ENCODE measurements around the gene CHRM1.
A peak's percentile ranks its signal among the peaks of the same experiment; 100 is the strongest.

CHRM1 gene

DNA sequence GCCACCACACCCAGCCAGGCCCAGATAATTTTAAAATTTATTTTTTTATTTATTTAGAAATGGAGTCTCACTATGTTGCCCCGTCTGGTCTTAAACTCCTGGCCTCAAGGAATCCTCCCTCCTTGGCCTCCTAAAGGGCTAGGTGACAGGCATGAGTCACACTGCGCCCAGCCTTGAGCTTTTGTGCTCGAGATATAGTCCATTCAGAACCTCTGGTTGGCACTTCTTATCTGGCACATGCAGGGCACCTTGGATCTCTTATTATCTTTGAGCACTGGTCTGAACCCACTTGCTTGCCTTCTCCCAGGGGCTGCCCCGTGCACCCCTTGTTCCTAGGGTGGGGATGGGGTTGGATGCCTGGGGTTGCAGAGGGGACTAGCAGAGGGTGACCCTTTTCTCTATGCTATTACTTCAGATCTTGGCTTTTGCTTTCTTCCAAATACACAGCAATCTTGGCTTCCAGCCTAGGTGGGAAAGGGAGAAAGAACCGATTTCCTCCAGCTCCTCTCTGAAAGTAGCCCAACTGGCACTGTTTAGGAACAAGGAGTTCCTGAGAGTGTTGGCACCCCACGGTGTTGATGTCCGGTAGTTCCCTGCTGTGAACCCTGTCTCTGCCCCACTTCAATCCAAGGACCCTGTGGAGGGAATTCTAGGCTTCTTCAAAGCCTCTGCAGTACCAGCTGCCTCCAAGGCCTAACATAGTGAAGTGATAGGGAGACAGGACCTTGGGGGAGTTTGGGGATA lies 41.8 kb downstream of the CHRM1 start:
- peak overlapping the region; percentile 100 for H3K4me3 ChIP-seq (ENCODE audit: low read depth, low read length)
- DNase-seq (ENCODE audit: low read depth, low spot score): no peak

DNA sequence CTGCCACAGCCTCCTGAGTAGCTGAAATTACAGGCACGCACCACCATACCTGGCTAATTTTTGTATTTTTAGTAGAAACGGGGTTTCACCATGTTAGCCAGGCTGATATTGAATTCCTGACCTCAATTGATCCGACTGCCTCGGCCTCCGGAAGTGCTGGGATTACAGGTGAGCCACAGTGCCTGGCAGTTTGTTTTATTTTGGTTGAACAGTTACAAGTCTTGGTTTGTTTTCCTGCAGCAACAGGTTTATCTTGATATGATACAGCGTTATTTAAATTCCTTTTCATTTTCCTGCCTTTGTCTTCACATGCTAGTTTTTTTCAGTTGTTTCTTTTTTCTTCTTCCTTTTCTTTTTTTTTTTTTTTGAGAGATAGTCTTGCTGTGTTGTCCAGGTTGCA lies 44.5 kb downstream of the CHRM1 start:
- CTCF ChIA-PET: interaction anchor here (1.2 to 1.4 kb wide), 2 partner anchors 13 to 16 kb away, joined by 3 to 4 read pairs; no protein-coding TSS in a partner anchor
- H3K4me3 ChIP-seq (ENCODE audit: low read depth, low read length): no peak overlapping the region
- DNase-seq (ENCODE audit: low read depth, low spot score): no peak
- TF ChIP-seq, protein P1, sequence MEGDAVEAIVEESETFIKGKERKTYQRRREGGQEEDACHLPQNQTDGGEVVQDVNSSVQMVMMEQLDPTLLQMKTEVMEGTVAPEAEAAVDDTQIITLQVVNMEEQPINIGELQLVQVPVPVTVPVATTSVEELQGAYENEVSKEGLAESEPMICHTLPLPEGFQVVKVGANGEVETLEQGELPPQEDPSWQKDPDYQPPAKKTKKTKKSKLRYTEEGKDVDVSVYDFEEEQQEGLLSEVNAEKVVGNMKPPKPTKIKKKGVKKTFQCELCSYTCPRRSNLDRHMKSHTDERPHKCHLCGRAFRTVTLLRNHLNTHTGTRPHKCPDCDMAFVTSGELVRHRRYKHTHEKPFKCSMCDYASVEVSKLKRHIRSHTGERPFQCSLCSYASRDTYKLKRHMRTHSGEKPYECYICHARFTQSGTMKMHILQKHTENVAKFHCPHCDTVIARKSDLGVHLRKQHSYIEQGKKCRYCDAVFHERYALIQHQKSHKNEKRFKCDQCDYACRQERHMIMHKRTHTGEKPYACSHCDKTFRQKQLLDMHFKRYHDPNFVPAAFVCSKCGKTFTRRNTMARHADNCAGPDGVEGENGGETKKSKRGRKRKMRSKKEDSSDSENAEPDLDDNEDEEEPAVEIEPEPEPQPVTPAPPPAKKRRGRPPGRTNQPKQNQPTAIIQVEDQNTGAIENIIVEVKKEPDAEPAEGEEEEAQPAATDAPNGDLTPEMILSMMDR (IDR thresholded peaks at IDR 0.05; ENCODE audit: insufficient read depth, low read length, missing control alignments): no peak
- POLR2A ChIA-PET: no interaction called here

More for the DNA sequence above, 41.8 kb downstream of the CHRM1 start:
- ChIA-PET POLR2A (interaction anchor here (1.0 to 4.3 kb wide), 2 partner anchors 10 to 38 kb away, joined by 3 to 42 read pairs; no protein-coding TSS in a partner anchor), CTCF (interaction anchor here (0.8 to 1.7 kb wide), 3 partner anchors 17 to 93 kb away, joined by 3 to 10 read pairs (median 5); partner anchors contain the start of gene TMEM179B)
- TF ChIP-seq, protein P1 (IDR thresholded peaks at IDR 0.05; ENCODE audit: insufficient read depth, low read length, missing control alignments): no peak

DNA sequence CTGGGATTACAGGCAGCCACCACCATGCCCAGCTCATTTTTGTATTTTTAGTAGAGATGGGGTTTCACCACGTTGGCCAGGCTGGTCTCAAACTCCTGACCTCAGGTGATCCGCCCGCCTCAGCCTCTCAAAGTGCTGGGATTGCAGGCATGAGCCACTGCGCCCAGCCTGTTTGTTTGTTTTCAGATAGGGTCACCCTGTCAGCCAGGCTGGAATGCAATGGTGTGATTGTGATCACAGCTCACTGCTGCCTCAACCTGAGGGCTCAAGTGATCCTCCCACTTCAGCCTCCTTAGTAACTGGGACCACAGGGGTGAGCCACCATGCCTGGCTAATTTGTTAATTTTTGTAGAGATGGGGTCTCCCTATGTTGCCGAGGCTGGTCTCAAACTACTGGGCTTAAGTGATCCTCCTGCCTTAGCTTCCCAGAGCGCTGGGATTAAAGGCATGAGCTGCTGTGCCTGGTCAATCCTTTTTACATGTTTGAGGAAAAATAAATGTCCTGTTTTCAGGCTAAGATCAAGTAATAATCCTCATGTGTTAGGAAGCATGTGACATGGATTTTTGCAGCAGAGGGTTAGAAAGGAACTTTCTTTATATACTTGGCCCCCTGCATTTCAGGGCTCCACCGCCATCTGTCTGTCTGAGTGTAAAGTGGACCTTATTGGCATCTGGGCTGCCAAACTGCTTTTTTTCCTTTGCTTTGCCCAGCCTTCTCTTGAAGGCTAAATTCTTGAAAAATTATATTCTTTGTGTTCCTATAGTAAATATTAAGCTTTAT lies 45.3 kb downstream of the CHRM1 start:
- DNase-seq (ENCODE audit: low read depth, low spot score): no peak
- TF ChIP-seq, protein P1 (IDR thresholded peaks at IDR 0.05; ENCODE audit: insufficient read depth, low read length, missing control alignments): no peak
- POLR2A ChIA-PET: interaction anchor here (0.6 to 1.2 kb wide), 3 partner anchors 9 to 208 kb away, joined by 3 to 4 read pairs (median 3); no protein-coding TSS in a partner anchor
- H3K4me3 ChIP-seq (ENCODE audit: low read depth, low read length): no peak overlapping the region
- CTCF ChIA-PET: interaction anchor here (1.1 to 4.7 kb wide), 2 partner anchors 10 to 13 kb away, joined by 4 to 38 read pairs; no protein-coding TSS in a partner anchor

DNA sequence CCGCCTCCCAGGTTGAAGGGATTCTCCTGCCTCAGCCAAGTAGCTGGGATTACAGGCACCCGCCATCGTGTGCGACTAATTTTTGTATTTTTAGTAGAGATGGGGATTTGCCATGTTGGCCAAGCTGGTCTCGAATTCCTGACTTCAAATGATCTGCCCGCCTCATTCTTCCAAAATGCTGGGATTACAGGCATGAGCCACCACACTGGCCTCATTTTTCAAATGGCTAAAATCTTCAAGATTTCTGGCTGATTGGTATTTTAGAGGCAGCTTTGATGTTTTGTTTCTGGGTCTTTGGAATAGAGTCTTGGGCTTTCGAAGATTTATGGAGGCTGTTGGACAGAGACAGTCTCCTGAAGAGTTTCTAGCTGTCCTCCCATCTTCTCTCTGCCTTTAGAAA lies 46.3 kb downstream of the CHRM1 start:
- no peak overlapping the region for H3K4me3 ChIP-seq (ENCODE audit: low read depth, low read length)
- CTCF ChIA-PET: interaction anchor here (1.1 to 4.7 kb wide), 3 partner anchors 9 to 88 kb away, joined by 4 to 38 read pairs (median 7); partner anchors contain the start of gene TMEM179B
- no peak for DNase-seq (ENCODE audit: low read depth, low spot score)
- POLR2A ChIA-PET: interaction anchor here (0.9 kb wide), 1 partner anchor 33 kb away, joined by 4 read pairs; no protein-coding TSS in a partner anchor
- TF ChIP-seq, protein P1 (IDR thresholded peaks at IDR 0.05; ENCODE audit: insufficient read depth, low read length, missing control alignments): no peak

DNA sequence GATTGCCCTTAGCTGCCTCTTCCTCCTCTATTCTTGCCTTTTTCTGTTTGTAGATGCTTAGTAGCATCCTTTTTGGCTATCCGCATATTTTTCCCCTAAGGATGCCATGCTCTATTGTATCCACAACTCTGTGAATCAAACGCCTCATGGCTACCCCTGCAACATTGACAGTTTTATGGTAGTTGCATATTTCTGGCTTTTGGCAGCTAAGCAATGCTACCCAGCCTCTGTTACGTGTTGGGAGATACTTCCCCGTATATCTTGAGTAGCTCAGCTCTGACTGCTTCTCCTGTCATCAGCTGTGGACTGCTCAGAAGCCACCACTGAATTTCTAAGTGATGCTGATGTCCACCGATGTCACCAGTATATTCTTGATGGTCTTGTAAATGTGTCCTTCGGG lies 55.5 kb downstream of the CHRM1 start:
- POLR2A ChIA-PET: interaction anchor here (0.6 to 1.5 kb wide), 3 partner anchors 16 to 112 kb away, joined by 3 to 5 read pairs (median 4); partner anchors contain the start of genes SLC3A2 and ZBTB3
- TF ChIP-seq, protein P1 (IDR thresholded peaks at IDR 0.05; ENCODE audit: insufficient read depth, low read length, missing control alignments): no peak
- CTCF ChIA-PET: interaction anchor here (0.9 to 5.8 kb wide), 4 partner anchors 9 to 138 kb away, joined by 3 to 70 read pairs (median 7); partner anchors contain the start of genes HNRNPUL2 and TMEM179B
- DNase-seq (ENCODE audit: low read depth, low spot score): no peak
- no peak overlapping the region for H3K4me3 ChIP-seq (ENCODE audit: low read depth, low read length)
